Measurements from ENCODE around the gene THOC6.

- no peak for TF ChIP-seq FOXA1 (IDR thresholded peaks at IDR 0.05)
- TF ChIP-seq, protein P1, sequence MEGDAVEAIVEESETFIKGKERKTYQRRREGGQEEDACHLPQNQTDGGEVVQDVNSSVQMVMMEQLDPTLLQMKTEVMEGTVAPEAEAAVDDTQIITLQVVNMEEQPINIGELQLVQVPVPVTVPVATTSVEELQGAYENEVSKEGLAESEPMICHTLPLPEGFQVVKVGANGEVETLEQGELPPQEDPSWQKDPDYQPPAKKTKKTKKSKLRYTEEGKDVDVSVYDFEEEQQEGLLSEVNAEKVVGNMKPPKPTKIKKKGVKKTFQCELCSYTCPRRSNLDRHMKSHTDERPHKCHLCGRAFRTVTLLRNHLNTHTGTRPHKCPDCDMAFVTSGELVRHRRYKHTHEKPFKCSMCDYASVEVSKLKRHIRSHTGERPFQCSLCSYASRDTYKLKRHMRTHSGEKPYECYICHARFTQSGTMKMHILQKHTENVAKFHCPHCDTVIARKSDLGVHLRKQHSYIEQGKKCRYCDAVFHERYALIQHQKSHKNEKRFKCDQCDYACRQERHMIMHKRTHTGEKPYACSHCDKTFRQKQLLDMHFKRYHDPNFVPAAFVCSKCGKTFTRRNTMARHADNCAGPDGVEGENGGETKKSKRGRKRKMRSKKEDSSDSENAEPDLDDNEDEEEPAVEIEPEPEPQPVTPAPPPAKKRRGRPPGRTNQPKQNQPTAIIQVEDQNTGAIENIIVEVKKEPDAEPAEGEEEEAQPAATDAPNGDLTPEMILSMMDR (IDR thresholded peaks at IDR 0.05; ENCODE audit: low read depth, low read length, missing input control) = no peak
- TF ChIP-seq RXRA (IDR thresholded peaks at IDR 0.05) = no peak
- no peak for TF ChIP-seq YY1 (IDR thresholded peaks at IDR 0.05)
- TF ChIP-seq, protein P2, sequence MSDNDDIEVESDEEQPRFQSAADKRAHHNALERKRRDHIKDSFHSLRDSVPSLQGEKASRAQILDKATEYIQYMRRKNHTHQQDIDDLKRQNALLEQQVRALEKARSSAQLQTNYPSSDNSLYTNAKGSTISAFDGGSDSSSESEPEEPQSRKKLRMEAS (IDR thresholded peaks at IDR 0.05) = no peak
- TF ChIP-seq, protein P3, sequence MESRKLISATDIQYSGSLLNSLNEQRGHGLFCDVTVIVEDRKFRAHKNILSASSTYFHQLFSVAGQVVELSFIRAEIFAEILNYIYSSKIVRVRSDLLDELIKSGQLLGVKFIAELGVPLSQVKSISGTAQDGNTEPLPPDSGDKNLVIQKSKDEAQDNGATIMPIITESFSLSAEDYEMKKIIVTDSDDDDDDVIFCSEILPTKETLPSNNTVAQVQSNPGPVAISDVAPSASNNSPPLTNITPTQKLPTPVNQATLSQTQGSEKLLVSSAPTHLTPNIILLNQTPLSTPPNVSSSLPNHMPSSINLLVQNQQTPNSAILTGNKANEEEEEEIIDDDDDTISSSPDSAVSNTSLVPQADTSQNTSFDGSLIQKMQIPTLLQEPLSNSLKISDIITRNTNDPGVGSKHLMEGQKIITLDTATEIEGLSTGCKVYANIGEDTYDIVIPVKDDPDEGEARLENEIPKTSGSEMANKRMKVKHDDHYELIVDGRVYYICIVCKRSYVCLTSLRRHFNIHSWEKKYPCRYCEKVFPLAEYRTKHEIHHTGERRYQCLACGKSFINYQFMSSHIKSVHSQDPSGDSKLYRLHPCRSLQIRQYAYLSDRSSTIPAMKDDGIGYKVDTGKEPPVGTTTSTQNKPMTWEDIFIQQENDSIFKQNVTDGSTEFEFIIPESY (IDR thresholded peaks at IDR 0.05) = no peak
- TF ChIP-seq HNF4A (conservative IDR thresholded peaks at IDR 0.05) = no peak
- no peak for TF ChIP-seq REST (IDR thresholded peaks at IDR 0.05)
- no peak for TF ChIP-seq JUND (IDR thresholded peaks at IDR 0.05)
Measured at GRCh38 chr16:2980227-2981176, 43.3 kb upstream of the THOC6 start, which contains the start of gene PKMYT1.
